CD4-positive, alpha-beta T cell treated with Interferon gamma for 1 hour (primary cell): ENCODE results near the gene NCAPD2.
A peak's percentile ranks its signal among the peaks of the same experiment; 100 is the strongest.
"Not testable (repeated sequence)": the region's sequence is repeated elsewhere in the genome, so short reads cannot be mapped to it uniquely, and the experiment has no call there.

Experiments
- DNase-seq: peaks from one replicate; pipeline ENCODE4 v3.0.0-alpha.2; 2020

Gene NCAPD2

DNA sequence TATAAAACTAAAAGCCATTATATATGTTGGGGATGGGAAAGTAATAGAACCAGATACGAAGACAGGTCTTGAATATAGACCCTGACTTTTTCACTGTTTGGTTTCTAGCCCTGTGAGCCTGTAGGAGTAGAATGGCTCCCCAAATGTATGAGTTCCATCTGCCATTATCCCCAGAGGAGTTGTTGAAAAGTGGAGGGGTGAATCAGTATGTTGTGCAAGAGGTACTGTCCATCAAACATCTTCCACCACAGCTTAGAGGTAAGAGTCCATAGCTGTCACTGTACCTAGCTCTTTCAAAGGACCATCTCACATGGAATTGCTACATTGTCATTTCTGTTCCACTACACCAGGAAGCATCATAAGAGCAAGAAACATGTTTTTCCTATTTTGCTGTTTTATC is 1.1 kb downstream of the NCAPD2 start:
- no peak for DNase-seq

- not testable (repeated sequence) for DNase-seq
Observed at GRCh38 chr12:6497291-6497690, 3.4 kb downstream of the NCAPD2 start.

DNA sequence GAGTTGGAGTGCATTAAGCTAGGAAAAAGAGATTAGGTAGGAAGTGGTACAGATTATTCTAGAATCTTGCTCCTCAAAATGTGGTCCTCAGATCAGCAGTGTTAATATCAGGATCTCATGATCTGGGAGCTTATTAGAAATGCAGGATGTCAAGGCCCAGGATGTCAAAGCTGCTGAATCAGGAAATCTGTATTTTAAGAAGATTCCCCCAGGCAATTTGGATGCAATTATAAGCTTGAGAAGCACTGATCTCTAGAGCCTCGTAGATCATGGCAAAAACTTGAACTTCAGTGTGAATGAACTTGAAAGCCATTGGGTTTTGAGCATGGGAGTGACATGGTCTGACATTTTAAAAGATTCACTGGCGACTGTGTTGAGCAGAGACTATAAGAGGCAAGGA is 6.6 kb downstream of the NCAPD2 start:
- no peak for DNase-seq

- DNase-seq = no peak
Observed at GRCh38 chr12:6507102-6507998, 13.4 kb downstream of the NCAPD2 start.

GRCh38 chr12:6508087-6508486 is 14.2 kb downstream of the NCAPD2 start:
- no peak for DNase-seq

DNA sequence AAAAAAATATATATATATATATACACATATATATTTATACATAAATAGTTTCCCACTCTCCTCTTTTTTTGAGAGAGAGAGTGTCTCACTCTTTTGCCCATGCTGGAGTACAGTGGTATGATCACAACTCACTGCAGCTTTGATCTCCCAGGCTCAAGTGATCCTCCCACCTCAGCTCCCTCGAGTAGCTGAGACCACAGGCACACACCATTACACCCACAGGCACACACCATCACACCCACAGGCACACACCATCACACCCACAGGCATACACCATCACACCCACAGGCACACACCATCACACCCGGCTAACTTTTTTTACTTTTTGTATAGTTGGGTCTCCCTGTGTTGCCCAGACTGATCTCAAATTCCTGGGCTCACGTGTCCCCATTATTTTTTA is 26.3 kb downstream of the NCAPD2 start:
- DNase-seq = no peak

- no peak for DNase-seq
Observed at GRCh38 chr12:6522193-6522592, 28.3 kb downstream of the NCAPD2 start.

GRCh38 chr12:6523708-6524107 is 29.8 kb downstream of the NCAPD2 start:
- DNase-seq = no peak

GRCh38 chr12:6524648-6525047 is 30.7 kb downstream of the NCAPD2 start:
- DNase-seq = no peak

DNA sequence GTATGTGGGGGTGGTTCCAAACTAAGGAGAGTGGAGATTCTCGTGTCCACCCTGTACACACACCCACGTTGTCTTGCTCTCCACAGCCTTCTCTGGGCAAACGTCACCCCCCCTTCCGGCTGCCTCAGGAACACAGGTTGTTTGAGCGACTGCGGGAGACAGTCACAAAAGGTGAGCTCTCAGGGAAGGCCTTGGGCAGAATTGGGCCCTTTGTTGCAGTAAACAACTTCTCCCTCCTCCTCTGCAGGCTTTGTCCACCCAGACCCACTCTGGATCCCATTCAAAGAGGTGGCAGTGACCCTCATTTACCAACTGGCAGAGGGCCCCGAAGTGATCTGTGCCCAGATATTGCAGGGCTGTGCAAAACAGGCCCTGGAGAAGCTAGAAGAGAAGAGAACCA is 32.3 kb downstream of the NCAPD2 start:
- DNase-seq = no peak

DNA sequence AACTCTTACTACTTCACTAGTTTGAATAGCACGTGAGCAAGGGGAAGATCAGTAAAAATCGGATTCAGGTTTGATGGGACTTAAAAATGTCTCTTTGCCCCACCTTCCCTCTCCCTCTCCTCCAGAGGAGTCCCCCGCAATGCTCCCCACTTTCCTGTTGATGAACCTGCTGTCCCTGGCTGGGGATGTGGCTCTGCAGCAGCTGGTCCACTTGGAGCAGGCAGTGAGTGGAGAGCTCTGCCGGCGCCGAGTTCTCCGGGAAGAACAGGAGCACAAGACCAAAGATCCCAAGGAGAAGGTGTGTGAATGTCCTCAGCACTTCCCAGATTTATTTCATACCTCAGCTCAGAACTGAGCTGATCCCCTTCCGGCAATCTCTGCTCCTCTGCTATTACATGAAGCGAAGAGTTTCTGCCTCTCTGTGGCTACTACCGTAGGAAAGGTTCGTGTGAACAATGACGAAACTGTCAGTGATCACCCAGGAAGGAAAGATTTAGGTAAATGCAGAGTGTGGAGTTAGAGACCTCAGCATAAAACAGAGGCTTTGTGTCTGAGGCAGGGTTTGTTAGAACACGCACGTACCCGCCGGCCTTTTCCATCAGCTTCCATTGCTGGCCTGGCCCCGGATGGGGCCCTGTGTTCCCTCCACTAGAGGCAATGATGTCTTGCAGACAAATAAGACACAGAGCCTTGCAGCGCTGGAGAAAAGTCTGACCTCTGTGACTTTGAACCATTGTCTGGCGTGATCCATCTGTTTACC is 33.0 kb downstream of the NCAPD2 start:
- DNase-seq = no peak

DNA sequence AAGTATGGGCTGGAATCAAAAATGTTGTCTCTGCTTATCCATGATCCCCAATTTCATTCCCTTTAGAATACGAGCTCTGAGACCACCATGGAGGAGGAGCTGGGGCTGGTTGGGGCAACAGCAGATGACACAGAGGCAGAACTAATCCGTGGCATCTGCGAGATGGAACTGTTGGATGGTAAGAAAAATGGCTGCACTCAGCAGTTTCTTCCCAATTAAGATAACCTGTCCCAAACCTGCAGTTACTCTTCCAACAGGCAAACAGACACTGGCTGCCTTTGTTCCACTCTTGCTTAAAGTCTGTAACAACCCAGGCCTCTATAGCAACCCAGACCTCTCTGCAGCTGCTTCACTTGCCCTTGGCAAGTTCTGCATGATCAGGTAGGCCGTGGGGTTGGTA is 33.8 kb downstream of the NCAPD2 start:
- DNase-seq = no peak

GRCh38 chr12:6528539-6529235 is 34.8 kb downstream of the NCAPD2 start:
- DNase-seq = no peak

DNA sequence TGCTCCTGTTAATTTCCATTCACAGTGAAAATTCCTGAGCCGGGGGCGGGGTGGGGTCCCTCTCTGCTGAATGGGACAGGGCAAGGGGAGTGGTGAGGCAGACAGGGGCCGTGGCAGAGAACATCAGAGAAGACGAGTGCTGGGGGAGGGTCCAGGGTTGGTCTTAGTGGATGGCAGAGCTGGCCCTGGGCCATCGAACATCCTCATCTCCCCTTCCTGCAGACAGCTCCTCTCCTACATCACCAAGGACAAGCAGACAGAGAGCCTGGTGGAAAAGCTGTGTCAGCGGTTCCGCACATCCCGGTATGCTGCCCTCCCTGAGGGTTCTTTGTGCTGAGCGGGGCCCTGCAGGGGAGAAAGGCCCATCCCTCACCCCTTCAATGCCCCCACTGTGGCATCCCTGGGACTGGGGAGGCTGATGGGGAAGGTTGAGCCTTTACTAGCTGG is 35.4 kb downstream of the NCAPD2 start:
- DNase-seq = no peak

GRCh38 chr12:6530576-6531260 is 36.8 kb downstream of the NCAPD2 start:
- no peak for DNase-seq

DNA sequence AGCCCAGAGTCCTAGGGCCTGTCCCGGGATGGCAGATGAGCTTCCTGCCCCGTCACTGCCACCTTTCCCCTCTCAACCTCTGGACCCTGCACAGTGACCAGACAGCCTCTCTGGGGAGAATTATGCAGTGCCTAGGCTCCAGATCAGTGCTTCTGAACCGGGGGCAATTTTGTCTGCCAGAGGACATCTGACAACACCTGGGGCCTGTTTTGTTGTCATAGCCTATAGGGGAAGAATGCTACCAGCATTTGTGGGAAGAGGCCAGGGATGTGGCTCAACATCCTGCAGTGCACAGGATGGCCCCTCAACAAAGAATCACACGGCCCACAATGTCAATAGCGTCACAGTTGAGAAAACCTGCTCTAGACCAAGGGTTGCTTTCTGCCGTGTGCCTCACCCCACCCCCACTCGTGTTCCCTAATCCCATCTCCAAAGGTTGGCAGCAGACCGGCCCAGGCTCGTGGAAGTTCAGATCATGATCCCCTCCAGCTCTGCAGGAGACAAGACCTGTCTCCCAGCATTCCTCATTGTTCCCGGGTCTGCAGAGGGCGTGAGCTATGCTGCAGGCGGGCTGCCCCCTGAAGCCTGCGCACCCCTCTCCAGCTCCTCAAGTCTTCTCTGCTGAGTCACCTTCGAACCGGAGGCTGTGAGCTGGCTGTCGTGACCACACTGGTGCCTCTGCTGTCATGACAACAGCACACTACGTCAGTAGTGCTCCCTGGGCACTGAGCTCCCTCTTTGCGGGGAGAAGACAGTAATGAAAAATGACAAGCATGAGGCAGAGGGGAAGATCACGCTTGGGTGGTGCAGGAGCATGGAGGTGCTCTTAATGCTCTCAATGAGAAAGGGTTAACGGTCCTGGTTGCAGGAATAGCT is 38.4 kb downstream of the NCAPD2 start:
- peak; percentile 80 for DNase-seq

DNA sequence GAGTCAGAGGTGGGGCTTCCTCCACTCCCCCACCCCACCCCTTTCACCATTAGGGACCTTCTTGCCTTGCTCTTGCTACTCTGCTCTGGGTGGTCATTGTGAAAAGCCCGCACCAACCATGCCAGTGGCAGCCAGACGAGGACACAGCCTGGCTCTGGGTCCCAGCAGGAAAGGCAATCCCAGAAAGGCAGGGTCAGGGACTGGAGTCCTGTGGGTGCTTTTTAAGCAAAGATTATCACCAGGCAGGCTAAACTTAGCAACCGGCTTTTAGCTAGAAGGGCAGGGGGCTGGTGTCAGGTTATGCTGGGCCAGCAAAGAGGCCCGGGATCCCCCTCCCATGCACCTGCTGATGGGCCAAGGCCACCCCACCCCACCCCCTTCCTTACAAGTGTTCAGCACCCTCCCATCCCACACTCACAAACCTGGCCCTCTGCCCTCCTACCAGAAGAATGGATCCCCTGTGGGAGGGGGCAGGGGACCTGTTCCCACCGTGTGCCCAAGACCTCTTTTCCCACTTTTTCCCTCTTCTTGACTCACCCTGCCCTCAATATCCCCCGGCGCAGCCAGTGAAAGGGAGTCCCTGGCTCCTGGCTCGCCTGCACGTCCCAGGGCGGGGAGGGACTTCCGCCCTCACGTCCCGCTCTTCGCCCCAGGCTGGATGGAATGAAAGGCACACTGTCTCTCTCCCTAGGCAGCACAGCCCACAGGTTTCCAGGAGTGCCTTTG is 39.2 kb downstream of the NCAPD2 start:
- DNase-seq = no peak

DNA sequence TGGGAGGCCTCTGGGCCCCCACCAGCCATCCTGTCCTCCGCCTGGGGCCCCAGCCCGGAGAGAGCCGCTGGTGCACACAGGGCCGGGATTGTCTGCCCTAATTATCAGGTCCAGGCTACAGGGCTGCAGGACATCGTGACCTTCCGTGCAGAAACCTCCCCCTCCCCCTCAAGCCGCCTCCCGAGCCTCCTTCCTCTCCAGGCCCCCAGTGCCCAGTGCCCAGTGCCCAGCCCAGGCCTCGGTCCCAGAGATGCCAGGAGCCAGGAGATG is 39.7 kb downstream of the NCAPD2 start:
- DNase-seq = no peak

DNA sequence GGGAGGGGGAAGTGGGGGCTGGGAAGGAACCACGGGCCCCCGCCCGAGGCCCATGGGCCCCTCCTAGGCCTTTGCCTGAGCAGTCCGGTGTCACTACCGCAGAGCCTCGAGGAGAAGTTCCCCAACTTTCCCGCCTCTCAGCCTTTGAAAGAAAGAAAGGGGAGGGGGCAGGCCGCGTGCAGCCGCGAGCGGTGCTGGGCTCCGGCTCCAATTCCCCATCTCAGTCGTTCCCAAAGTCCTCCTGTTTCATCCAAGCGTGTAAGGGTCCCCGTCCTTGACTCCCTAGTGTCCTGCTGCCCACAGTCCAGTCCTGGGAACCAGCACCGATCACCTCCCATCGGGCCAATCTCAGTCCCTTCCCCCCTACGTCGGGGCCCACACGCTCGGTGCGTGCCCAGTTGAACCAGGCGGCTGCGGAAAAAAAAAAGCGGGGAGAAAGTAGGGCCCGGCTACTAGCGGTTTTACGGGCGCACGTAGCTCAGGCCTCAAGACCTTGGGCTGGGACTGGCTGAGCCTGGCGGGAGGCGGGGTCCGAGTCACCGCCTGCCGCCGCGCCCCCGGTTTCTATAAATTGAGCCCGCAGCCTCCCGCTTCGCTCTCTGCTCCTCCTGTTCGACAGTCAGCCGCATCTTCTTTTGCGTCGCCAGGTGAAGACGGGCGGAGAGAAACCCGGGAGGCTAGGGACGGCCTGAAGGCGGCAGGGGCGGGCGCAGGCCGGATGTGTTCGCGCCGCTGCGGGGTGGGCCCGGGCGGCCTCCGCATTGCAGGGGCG is 40.2 kb downstream of the NCAPD2 start, which contains the start of gene GAPDH:
GAPDH (plus strand) TSS at position 595 of the 772 bp plus-strand sequence. CDS start 316 bp downstream, outside the sequence.
- peak; percentile 88 for DNase-seq

DNA sequence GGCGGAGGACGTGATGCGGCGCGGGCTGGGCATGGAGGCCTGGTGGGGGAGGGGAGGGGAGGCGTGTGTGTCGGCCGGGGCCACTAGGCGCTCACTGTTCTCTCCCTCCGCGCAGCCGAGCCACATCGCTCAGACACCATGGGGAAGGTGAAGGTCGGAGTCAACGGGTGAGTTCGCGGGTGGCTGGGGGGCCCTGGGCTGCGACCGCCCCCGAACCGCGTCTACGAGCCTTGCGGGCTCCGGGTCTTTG is 40.7 kb downstream of the NCAPD2 start:
- no peak for DNase-seq
